Measurements from ENCODE around the gene CRISPLD2.

The CRISPLD2 gene

GRCh38 chr16:84913315-84913714 lies 93.5 kb downstream of the CRISPLD2 start:
- DNase-seq (ENCODE audit: low read depth in 3 of 3): no peak

- no peak for DNase-seq (ENCODE audit: low read depth in 3 of 3)
Measured at GRCh38 chr16:84914273-84914672, 94.5 kb downstream of the CRISPLD2 start.

- DNase-seq (ENCODE audit: low read depth in 3 of 3): no peak
Measured at GRCh38 chr16:84916178-84916577, 96.4 kb downstream of the CRISPLD2 start.

GRCh38 chr16:84916850-84917249 lies 97.1 kb downstream of the CRISPLD2 start:
- no peak for DNase-seq (ENCODE audit: low read depth in 3 of 3)

- DNase-seq (ENCODE audit: low read depth in 3 of 3): no peak
Measured at GRCh38 chr16:84917492-84917891, 97.7 kb downstream of the CRISPLD2 start.

GRCh38 chr16:84918006-84918909 lies 98.5 kb downstream of the CRISPLD2 start:
- no peak for DNase-seq (ENCODE audit: low read depth in 3 of 3)

- DNase-seq (ENCODE audit: low read depth in 3 of 3): no peak
Measured at GRCh38 chr16:84919269-84919668, 99.5 kb downstream of the CRISPLD2 start.

- DNase-seq (ENCODE audit: low read depth in 3 of 3): no peak
Measured at GRCh38 chr16:84919708-84920107, 99.9 kb downstream of the CRISPLD2 start.

GRCh38 chr16:84920333-84920732 lies 100.5 kb downstream of the CRISPLD2 start:
- DNase-seq (ENCODE audit: low read depth in 3 of 3): no peak

GRCh38 chr16:84922351-84923120 lies 102.8 kb downstream of the CRISPLD2 start:
- no peak for DNase-seq (ENCODE audit: low read depth in 3 of 3)

- no peak for DNase-seq (ENCODE audit: low read depth in 3 of 3)
Measured at GRCh38 chr16:84924331-84925091, 104.7 kb downstream of the CRISPLD2 start.

GRCh38 chr16:84925092-84925772 lies 105.4 kb downstream of the CRISPLD2 start:
- peak; percentile 45 to 67 (median 49) for DNase-seq (ENCODE audit: low read depth in 3 of 3)

- no peak for DNase-seq (ENCODE audit: low read depth in 3 of 3)
Measured at GRCh38 chr16:84925773-84926372, 106.1 kb downstream of the CRISPLD2 start.

- DNase-seq (ENCODE audit: low read depth in 3 of 3): no peak
Measured at GRCh38 chr16:84926462-84926861, 106.7 kb downstream of the CRISPLD2 start.

GRCh38 chr16:84927621-84928591 lies 108.1 kb downstream of the CRISPLD2 start:
- no peak for DNase-seq (ENCODE audit: low read depth in 3 of 3)

- DNase-seq (ENCODE audit: low read depth in 3 of 3): no peak
Measured at GRCh38 chr16:84928679-84929420, 109.1 kb downstream of the CRISPLD2 start.

GRCh38 chr16:84929421-84930297 lies 109.9 kb downstream of the CRISPLD2 start:
- no peak for DNase-seq (ENCODE audit: low read depth in 3 of 3)
